ENCODE data around the gene KIZ. TPM values are rescaled to one million over a fixed set of nuclear protein-coding genes. Genes with fewer than 3 reads are reported as not detected.

Gene KIZ
- total and polyA plus RNA-seq, 3 donors from 2014 or later: 41.4 to 76.7 (median 73.3) TPM

DNA sequence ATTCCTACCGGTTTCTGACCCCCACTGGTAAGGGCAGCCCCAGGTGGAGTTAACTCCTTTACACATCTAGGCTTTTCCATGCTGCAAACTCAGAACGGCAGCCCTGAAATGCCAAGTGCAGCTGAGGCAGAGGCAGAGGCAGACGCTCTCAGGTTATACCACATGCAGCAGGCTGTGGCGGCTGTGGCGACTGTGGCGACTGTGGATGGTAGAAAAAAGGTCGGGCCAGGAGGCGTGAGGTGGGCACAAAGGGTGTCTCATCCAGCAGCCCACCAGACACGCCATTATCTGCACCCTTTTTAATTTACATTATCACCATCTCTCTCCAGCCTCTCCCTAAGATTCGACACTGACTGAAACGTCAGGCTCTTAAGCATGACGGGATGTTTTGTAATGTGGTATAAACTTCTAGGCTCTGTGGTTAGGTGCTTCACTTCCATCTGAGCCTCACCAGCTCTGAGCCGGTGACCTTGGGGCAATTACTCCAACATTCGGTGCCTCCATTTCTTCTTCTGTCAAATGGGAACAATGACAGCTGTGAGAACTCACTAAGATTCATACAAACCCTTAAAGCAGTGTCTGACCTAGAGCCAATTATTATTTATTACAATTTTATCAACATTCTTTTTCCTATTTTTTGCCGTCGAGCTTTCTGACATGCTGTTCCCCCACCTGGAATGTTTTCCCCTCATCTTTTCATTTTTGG lies 8.2 kb downstream of the KIZ start:
- no peaks in the 10 kb centered on the region for H3K9me3 ChIP-seq
- no peaks in the 10 kb centered on the region for H3K4me1 ChIP-seq
- DNase-seq: no peak
- intact Hi-C loops (cut with DNase I; ENCODE audit: low total_unique reads): no loop called here
- no peak overlapping the region for H3K27ac ChIP-seq
- no peaks in the 10 kb centered on the region for H3K27me3 ChIP-seq
- 87 to 95% methylated on average over 16 of the region's 16 CpGs for WGBS, 2 donors
- no peaks in the 10 kb centered on the region for H3K36me3 ChIP-seq (ENCODE audit: low read depth, missing control alignments)
- no peak overlapping the region for H3K4me3 ChIP-seq
- no peak for TF ChIP-seq POLR2A (IDR thresholded peaks at IDR 0.05)
- TF ChIP-seq, protein P1, sequence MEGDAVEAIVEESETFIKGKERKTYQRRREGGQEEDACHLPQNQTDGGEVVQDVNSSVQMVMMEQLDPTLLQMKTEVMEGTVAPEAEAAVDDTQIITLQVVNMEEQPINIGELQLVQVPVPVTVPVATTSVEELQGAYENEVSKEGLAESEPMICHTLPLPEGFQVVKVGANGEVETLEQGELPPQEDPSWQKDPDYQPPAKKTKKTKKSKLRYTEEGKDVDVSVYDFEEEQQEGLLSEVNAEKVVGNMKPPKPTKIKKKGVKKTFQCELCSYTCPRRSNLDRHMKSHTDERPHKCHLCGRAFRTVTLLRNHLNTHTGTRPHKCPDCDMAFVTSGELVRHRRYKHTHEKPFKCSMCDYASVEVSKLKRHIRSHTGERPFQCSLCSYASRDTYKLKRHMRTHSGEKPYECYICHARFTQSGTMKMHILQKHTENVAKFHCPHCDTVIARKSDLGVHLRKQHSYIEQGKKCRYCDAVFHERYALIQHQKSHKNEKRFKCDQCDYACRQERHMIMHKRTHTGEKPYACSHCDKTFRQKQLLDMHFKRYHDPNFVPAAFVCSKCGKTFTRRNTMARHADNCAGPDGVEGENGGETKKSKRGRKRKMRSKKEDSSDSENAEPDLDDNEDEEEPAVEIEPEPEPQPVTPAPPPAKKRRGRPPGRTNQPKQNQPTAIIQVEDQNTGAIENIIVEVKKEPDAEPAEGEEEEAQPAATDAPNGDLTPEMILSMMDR (IDR thresholded peaks at IDR 0.05): no peak

DNA sequence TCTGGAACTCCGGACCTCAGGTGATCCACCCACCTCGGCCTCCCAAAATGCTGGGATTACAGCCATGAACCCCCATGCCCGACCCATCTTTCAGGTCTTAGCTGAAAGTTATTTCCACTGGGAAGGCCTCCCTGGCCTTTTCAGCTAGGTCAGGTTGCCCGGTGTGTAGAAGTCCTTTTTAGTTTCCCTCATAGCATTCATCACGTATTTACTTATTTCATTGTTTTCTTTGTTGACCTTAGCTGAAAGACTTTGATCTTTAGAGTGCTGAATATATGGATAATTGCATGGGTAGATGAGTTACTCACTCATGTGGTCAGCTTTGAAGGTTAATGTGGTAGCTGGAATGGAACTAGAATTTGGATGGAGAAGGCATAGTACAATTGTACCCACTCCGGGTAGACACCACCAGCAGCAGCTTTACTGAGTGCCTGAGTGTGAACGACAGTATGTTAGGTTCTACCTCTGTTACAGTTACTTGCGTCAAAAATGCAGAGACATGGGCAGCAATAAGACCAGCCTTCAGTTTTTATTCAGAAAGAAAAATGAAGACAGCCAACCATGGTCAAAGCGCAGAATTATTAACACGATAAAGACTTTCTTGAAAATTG lies 9.1 kb downstream of the KIZ start:
- TF ChIP-seq POLR2A (IDR thresholded peaks at IDR 0.05): no peak
- TF ChIP-seq, protein P1 (IDR thresholded peaks at IDR 0.05): no peak
- 92 to 93% methylated on average over 10 of the region's 10 CpGs for WGBS, 2 donors
- Histone ChIP-seq H3K4me3 (no peak overlapping the region), H3K9me3 (no peaks in the 10 kb centered on the region), H3K27ac (no peak overlapping the region), H3K36me3 (ENCODE audit: low read depth, missing control alignments) (no peaks in the 10 kb centered on the region), H3K27me3 (no peaks in the 10 kb centered on the region), H3K4me1 (no peaks in the 10 kb centered on the region)
- intact Hi-C loops (cut with DNase I; ENCODE audit: low total_unique reads): no loop called here
- no peak for DNase-seq

DNA sequence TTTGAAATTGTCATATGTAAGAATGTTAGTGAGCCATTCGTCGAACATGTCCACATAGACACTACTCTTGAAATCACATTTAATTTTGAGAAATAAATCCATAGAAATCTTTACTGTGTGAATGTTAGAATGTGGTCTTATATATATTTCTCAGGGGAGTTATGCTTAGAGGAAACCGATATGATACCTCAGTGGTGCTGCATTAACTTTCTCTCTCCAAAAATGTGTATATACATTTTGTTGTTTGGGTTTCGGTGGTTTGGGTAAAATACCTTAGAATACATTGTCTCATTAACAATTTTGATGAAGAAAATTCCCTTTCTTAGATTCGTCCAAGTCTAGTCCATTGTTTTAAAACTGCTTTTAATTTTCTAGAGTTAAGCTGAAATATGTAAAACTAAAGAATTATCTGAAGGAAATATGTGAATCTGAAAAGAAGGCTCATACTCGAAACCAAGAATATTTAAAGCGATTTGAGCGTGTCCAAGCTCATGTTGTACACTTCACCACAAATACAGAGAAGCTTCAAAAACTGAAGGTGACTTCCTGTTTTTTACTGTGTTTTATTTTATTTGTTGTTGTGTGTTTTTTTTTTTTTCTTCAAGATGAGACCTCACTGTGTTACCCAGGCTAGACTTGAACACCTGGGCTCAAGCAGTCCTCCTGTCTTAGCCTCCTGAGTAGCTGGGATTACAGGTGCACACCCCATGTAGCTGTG lies 10.3 kb downstream of the KIZ start:
- H3K27ac ChIP-seq: no peak overlapping the region
- H3K4me1 ChIP-seq: no peaks in the 10 kb centered on the region
- WGBS, 2 donors: 94 to 95% methylated on average over 8 of the region's 8 CpGs
- H3K36me3 ChIP-seq (ENCODE audit: low read depth, missing control alignments): no peaks in the 10 kb centered on the region
- no peak overlapping the region for H3K4me3 ChIP-seq
- no peak for DNase-seq
- H3K9me3 ChIP-seq: no peaks in the 10 kb centered on the region
- intact Hi-C loops (cut with DNase I; ENCODE audit: low total_unique reads): no loop called here
- H3K27me3 ChIP-seq: no peaks in the 10 kb centered on the region
- TF ChIP-seq POLR2A (IDR thresholded peaks at IDR 0.05): no peak
- TF ChIP-seq, protein P1 (IDR thresholded peaks at IDR 0.05): no peak

GRCh38 chr20:21137078-21137477 lies 11.2 kb downstream of the KIZ start:
- no peaks in the 10 kb centered on the region for H3K9me3 ChIP-seq
- no peaks in the 10 kb centered on the region for H3K36me3 ChIP-seq (ENCODE audit: low read depth, missing control alignments)
- no peak for DNase-seq
- no peaks in the 10 kb centered on the region for H3K4me1 ChIP-seq
- intact Hi-C loops (cut with DNase I; ENCODE audit: low total_unique reads): no loop called here
- TF ChIP-seq, protein P1 (IDR thresholded peaks at IDR 0.05): no peak
- no peak for TF ChIP-seq POLR2A (IDR thresholded peaks at IDR 0.05)
- no peaks in the 10 kb centered on the region for H3K27me3 ChIP-seq
- H3K27ac ChIP-seq: no peak overlapping the region
- no peak overlapping the region for H3K4me3 ChIP-seq
- WGBS, 2 donors: 73 to 81% methylated on average over 1 of the region's 1 CpG
